Retinal pigment epithelial cell (primary cell): ENCODE results near the gene OSGIN1.

Experiments
- DNase-seq: peaks from one replicate; pipeline ENCODE4 v3.0.0-alpha.2; 2010; ENCODE audit warnings: low read depth
- H3K4me3 ChIP-seq: 2 replicates; pipeline ENCODE4 v1.5.1; 2011; ENCODE audit warnings: mild to moderate bottlenecking, low read length, control low read depth, moderate library complexity
- CTCF ChIP-seq: conservative IDR thresholded peaks from 2 replicates; pipeline ENCODE4 v1.5.1; 2011; ENCODE audit warnings: low read depth, low read length, control low read depth, inconsistent platforms

The OSGIN1 gene

DNA sequence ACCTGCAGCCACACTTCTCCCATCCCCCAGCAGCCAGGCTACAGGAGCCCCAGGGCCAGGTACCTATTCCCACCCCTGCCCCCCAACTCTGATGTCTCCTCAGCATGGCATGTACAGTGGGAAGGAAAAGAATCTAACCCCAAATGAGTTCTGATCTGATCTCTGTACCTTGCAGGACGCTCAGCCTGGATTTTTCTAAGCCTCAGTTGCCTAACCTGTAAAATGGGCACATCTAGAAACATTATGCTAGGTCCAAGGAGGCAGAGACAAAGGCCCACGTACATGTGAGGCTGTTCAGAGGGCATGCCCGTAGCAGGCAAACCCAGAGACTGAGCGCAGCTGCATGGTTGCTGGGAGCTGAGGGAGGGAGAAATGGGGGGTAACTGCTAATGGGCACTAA, 54.5 kb downstream of the OSGIN1 start:
- no peak for TF ChIP-seq CTCF
- DNase-seq: no peak
- H3K4me3 ChIP-seq: no peak overlapping the region

GRCh38 chr16:84007965-84008364, 54.9 kb downstream of the OSGIN1 start:
- no peak for DNase-seq
- H3K4me3 ChIP-seq: no peak overlapping the region
- TF ChIP-seq CTCF: no peak

DNA sequence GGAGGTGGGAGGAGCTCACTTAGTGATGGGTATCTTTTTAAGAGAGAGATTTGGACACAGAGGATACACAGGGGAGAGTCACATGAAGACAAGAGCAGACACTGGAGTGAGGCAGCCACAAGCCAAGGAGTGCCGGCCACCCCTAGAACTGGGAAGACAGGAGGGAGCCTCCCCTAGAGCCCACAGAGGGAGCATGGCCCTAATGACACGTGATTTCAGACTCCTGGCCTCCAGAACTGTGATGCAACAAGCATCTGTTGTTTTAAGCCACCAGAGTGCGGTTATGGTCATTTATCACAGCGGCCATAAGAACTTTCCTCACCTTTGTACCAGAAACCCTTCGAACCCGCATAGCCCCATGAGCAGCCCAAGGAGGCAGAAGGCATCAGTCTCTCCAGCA, 56.2 kb downstream of the OSGIN1 start:
- H3K4me3 ChIP-seq: no peak overlapping the region
- no peak for DNase-seq
- no peak for TF ChIP-seq CTCF

- no peak overlapping the region for H3K4me3 ChIP-seq
- peak; percentile 51 for DNase-seq
- no peak for TF ChIP-seq CTCF
These were observed 60.9 kb downstream of the OSGIN1 start for GRCh38 chr16:84013787-84014569.

GRCh38 chr16:84014570-84015327, 61.7 kb downstream of the OSGIN1 start:
- no peak for TF ChIP-seq CTCF
- no peak for DNase-seq

DNA sequence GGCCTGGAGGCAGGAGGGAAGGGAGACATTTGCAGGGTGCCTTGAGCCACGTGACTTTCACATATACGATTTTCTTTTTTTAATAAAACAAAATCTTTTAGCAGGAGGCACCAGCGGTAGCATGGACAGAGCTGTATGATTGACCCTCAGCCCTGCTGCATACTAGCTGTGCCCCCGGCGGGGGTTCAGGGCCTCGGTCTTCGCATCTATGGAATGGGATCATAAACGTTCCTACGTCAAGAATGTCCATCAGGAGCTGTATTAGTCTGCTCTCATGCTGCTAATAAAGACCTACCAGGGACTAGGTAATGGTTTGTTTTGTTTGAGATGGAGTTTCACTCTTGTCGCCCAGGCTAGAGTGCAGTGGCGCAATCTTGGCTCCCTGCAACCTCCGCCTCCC, 62.4 kb downstream of the OSGIN1 start:
- H3K4me3 ChIP-seq: no peak overlapping the region
- no peak for TF ChIP-seq CTCF
- DNase-seq: no peak

More at GRCh38 chr16:84014570-84015327, 61.7 kb downstream of the OSGIN1 start:
- H3K4me3 ChIP-seq: no peak overlapping the region
